IPS DF 6.9 (cell line): ENCODE measurements around the gene TSPAN10.

ENCODE experiments used
- DNase-seq: peaks from one replicate; pipeline ENCODE4 v3.0.0-alpha.2; 2013; ENCODE audit warnings: low read depth, low spot score
- H3K27ac ChIP-seq: one replicate; pipeline ENCODE4 v1.5.1; 2013; ENCODE audit warnings: low read length, control low read depth
- H3K27me3 ChIP-seq: 2 replicates; pipeline ENCODE4 v1.6.1; 2013; ENCODE audit warnings: mild to moderate bottlenecking, low read length; ENCODE audit not compliant: control insufficient read depth, insufficient read depth
- H3K36me3 ChIP-seq: 2 replicates; pipeline ENCODE4 v1.6.1; 2013; ENCODE audit warnings: low read length; ENCODE audit not compliant: control insufficient read depth, insufficient read depth
- H3K4me1 ChIP-seq: 2 replicates; pipeline ENCODE4 v1.6.1; 2013; ENCODE audit warnings: low read length; ENCODE audit not compliant: control insufficient read depth, insufficient read depth
- H3K4me3 ChIP-seq: 2 replicates; pipeline ENCODE4 v1.5.1; 2013; ENCODE audit warnings: mild to moderate bottlenecking, low read length
- H3K9me3 ChIP-seq: 2 replicates; pipeline ENCODE4 v1.6.1; 2013; ENCODE audit warnings: low read length, inconsistent platforms; ENCODE audit not compliant: control insufficient read depth, insufficient read depth
- WGBS: extraction: QIAGEN DNeasy Blood & Tissue Kit; methylation state at CpG from one replicate; pipeline ENCODE4 v1.1.7; 2013; ENCODE audit warnings: mixed read lengths, missing lambda C conversion rate; ENCODE audit not compliant: insufficient read length, insufficient coverage; 5-methylcytosine and 5-hydroxymethylcytosine counted together

The TSPAN10 gene

DNA sequence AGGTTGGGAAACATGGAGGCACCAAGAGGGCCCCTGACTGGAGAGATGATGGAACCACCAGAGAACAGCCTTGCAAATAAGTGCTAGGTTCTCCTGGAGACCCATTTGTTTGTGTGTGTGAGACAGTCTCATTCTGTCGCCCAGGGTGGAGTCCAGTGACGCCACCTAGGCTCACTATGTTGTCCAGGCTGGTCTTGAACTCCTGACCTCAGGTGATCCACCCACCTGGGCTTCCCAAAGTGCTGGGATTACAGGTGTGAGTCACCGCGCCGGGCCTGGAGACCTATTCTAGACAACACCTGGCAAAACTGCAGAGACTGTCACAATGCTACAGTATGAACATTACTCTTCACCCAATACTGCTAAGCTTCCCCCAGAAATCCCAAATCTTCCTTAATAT lies 1.6 kb upstream of the TSPAN10 start:
- H3K27me3 ChIP-seq, result no peaks in the 10 kb centered on the region
- no peaks in the 10 kb centered on the region for H3K9me3 ChIP-seq
- DNase-seq, result no peak
- no peak overlapping the region for H3K4me3 ChIP-seq
- no CpG with 5 or more reads among the region's 5 CpGs for whole genome bisulfite sequencing
- H3K36me3 ChIP-seq, result peaks cover 3% of the 10 kb centered on the region; the same call in 1 of the 2 replicates
- no peaks in the 10 kb centered on the region for H3K4me1 ChIP-seq
- no peak overlapping the region for H3K27ac ChIP-seq

DNA sequence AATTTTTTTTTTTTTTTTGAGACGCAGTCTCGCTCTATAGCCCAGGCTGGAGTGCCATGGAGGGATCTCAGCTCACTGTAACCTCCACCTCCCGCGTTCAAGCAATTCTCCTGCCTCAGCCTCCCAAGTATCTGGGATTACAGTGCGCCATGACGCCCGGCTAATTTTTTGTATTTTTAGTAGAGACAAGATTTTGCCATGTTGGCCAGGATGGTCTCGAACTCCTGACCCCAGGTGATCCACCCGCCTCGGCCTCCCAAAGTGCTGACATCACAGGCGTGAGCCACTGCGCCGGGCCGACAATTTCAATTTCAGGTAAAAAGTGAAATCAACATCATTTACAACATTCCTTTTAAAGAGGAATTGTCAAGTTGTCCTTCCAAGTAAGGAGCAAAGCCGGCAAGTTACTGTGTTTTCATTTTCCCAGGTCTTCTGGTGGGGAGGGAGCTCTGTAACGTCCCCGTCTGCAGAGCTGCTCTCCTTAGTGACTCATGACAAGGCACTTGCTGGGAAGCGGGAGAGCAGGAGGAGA lies 957 bp upstream of the TSPAN10 start:
- peaks cover 3% of the 10 kb centered on the region; the same call in 1 of the 2 replicates for H3K36me3 ChIP-seq
- no peaks in the 10 kb centered on the region for H3K27me3 ChIP-seq
- peak overlapping the region; percentile 97 for H3K4me3 ChIP-seq
- H3K4me1 ChIP-seq, result no peaks in the 10 kb centered on the region
- no peaks in the 10 kb centered on the region for H3K9me3 ChIP-seq
- DNase-seq, result no peak
- H3K27ac ChIP-seq, result no peak overlapping the region
- WGBS, result no CpG with 5 or more reads among the region's 18 CpGs

DNA sequence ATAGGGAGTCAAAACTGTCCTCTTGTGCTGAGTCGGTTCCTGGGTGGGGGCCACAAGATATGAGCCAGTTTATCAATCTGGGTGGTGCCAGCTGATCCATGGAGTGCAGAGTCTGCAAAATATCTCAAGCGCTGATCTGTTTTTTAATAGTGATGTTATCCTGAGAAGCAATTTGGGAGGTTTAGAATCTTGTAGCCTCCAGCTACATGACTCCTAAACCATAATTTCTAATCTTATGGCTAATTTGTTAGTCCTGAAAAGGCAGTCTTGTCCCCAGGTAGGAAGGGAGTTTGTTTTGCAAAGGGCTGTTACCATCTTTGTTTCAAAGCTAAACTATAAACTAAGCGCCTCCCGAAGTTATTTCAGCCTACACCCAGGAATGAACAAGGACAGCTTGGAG lies 1.7 kb downstream of the TSPAN10 start:
- Histone ChIP-seq H3K27me3 (no peaks in the 10 kb centered on the region), H3K4me1 (no peaks in the 10 kb centered on the region), H3K9me3 (no peaks in the 10 kb centered on the region), H3K4me3 (no peak overlapping the region), H3K36me3 (no peaks in the 10 kb centered on the region), H3K27ac (no peak overlapping the region)
- no CpG with 5 or more reads among the region's 4 CpGs for WGBS
- no peak for DNase-seq

DNA sequence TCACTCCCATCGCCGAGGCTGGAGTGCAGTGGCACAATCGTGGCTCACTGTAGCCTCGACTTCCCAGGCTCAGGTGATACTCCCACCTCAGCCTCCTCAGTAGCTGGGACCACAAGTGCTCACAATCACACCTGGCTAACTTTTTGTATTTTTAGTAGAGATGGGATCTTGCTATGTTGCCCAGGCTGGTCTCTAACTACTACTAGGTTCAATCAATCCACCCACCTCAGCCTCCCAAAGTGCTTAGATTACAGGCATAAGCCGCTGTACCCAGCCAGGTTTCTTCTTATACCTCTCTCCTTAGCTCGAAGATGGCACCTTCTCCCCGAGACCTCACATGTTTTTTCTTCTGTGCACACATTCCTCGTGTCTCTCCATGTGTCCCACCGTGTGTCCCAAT lies 3.0 kb downstream of the TSPAN10 start:
- H3K27me3 ChIP-seq, result no peaks in the 10 kb centered on the region
- H3K9me3 ChIP-seq, result no peaks in the 10 kb centered on the region
- H3K4me3 ChIP-seq, result no peak overlapping the region
- H3K27ac ChIP-seq, result no peak overlapping the region
- WGBS, result no CpG with 5 or more reads among the region's 9 CpGs
- no peaks in the 10 kb centered on the region for H3K4me1 ChIP-seq
- no peaks in the 10 kb centered on the region for H3K36me3 ChIP-seq
- DNase-seq, result no peak

DNA sequence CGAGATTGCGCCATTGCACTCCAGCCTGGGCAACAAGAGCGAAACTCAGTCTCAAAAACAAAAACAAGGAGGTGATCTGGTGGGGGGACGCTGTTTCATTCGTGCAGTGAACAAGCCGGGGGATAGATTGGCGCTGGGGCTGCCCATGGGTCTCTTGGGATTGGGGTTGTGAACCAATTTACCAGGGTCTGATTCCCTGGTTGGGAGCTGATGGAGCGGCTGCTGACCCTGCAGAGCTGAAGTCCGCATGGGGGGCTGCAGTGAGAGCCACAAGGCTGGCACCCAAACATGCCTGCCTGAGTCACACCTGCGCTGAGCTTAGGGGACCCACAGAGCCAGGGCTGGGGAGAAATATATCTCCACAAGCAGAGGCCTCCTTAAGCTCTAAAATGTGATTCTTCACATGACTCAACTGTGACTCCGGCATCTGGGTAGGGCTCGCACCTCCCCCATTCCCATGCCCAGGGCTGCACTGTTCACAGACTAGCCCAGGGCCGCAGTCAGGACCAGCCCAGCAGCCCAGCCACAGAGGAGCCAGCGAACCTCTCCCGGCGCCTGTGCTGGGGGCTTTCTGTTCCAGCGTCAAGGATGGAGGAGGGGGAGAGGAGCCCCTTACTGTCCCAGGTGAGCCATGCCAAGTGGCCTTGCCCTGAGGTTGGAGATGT lies 5.0 kb downstream of the TSPAN10 start:
- Histone ChIP-seq H3K36me3 (no peaks in the 10 kb centered on the region), H3K9me3 (no peaks in the 10 kb centered on the region), H3K4me3 (no peak overlapping the region), H3K4me1 (no peaks in the 10 kb centered on the region), H3K27me3 (peaks cover under 1% of the 10 kb centered on the region; the same call in 1 of the 2 replicates), H3K27ac (no peak overlapping the region)
- no peak for DNase-seq
- no CpG with 5 or more reads among the region's 17 CpGs for WGBS

DNA sequence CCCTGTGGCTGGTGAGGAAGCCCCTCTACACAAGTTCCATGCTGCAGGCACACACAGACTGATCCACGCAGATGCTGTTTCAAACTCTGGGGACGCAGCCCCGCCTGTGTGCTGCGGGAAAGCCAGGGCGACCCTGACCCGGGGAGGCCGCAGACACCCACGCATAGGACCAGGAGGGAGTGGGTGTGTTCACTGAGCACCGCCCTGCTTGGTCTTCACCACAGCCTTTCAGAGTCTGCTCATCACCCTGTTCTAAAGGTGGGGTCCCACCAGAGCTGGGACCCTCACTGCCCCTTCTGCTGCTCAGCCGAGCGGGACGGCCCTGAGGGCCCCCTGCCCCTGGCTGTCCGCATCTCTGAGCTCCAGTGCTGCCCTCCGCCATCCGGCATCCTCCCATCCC lies 7.5 kb downstream of the TSPAN10 start:
- Histone ChIP-seq H3K36me3 (no peaks in the 10 kb centered on the region), H3K4me3 (no peak overlapping the region), H3K27me3 (peaks cover 11% of the 10 kb centered on the region), H3K9me3 (no peaks in the 10 kb centered on the region), H3K27ac (no peak overlapping the region), H3K4me1 (peaks cover 8% of the 10 kb centered on the region)
- WGBS, result no CpG with 5 or more reads among the region's 15 CpGs
- no peak for DNase-seq

DNA sequence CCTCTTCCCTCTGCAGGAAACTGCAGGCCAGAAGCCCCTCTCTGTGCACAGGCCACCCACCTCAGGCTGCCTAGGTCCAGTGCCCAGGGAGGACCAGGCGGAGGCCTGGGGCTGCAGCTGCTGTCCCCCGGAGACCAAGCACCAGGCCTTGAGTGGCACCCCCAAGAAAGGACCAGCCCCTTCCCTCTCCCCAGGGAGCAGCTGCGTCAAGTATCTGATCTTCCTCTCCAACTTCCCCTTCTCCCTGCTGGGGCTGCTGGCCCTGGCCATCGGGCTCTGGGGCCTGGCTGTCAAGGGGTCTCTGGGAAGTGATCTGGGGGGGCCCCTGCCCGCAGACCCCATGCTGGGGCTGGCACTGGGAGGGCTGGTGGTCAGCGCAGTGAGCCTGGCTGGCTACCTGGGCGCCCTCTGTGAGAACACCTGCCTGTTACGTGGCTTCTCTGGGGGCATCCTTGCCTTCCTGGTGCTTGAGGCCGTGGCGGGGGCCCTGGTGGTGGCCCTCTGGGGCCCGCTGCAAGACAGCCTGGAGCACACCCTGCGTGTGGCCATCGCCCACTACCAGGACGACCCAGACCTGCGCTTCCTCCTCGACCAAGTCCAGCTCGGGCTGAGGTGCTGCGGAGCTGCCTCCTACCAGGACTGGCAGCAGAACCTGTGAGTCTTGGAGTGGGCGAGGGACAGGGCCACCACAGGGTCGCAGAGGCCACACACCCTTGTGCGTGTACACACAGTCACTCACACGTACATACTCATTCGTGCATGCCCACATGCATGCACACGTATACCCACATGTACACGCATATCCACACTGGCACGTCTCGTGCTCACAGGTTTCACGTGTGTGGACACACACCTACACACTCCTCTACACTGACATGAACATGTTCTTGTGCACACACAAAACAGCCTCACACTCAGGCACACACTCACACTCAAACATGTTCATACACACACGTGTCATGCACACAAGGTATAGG lies 8.3 kb downstream of the TSPAN10 start:
- H3K9me3 ChIP-seq, result no peaks in the 10 kb centered on the region
- peaks cover 11% of the 10 kb centered on the region for H3K27me3 ChIP-seq
- H3K4me1 ChIP-seq, result peaks cover 8% of the 10 kb centered on the region
- WGBS, result no CpG with 5 or more reads among the region's 29 CpGs
- no peak overlapping the region for H3K4me3 ChIP-seq
- no peaks in the 10 kb centered on the region for H3K36me3 ChIP-seq
- H3K27ac ChIP-seq, result no peak overlapping the region
- DNase-seq, result no peak

DNA sequence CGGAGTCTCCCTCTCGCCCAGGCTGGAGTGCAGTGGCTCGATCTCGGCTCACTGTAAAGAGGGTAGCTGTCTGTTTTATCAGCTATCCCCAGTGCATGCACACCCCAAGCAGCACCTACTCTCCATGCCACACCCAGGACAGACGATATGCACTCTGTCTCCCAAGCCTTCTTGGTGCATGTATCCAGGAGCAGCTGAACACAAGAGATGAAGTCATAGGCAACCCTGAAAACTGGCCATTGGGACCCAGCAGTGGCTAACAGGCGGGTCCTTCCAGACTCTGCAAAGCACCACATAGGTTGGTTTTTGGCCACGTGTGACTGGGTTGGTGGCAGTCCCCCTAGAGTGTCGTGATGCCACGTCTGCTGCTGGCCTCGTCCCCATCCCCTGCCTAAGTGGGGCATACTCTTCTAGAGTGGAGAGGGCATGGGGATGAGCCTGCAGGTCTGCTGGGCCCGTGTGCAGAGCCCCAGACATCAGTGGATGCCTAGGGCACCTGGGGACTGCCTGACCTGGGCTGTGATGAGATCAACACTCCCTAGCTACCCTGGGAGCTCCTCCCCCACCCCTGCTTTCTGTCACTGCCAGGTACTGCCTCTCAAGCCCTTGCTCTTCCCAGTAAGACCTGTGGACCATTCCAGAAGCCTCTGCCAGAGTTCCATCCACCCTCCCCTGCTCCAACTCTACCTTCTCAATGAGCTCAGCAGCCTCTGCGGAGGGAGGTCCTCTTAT lies 10.0 kb downstream of the TSPAN10 start:
- H3K27ac ChIP-seq, result no peak overlapping the region
- no peaks in the 10 kb centered on the region for H3K36me3 ChIP-seq

DNA sequence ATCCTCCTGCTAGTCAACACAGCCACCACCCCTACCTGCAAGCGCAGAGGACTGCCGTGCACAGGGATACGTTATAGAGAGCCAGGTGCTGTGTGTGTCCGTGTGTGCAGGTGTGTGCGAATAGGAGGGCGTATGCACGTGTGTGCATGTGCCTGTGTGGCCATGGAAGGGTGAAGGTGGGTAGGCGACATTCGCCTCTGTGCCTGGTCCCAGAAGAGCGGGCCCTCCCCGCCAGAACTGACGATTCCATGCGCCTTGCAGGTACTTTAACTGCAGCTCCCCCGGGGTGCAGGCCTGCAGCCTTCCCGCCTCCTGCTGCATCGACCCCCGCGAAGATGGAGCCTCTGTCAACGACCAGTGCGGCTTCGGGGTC lies 10.6 kb downstream of the TSPAN10 start:
- Histone ChIP-seq H3K27me3 (peaks cover 11% of the 10 kb centered on the region), H3K36me3 (no peaks in the 10 kb centered on the region), H3K4me1 (peaks cover 8% of the 10 kb centered on the region), H3K4me3 (peak overlapping the region; percentile 33; the same call in 1 of the 2 replicates), H3K27ac (no peak overlapping the region), H3K9me3 (no peaks in the 10 kb centered on the region)
- no CpG with 5 or more reads among the region's 21 CpGs for WGBS
- DNase-seq, result no peak

More for the DNA sequence above, 10.0 kb downstream of the TSPAN10 start:
- no CpG with 5 or more reads among the region's 12 CpGs for WGBS
- H3K4me1 ChIP-seq, result peaks cover 8% of the 10 kb centered on the region
- H3K27me3 ChIP-seq, result peaks cover 11% of the 10 kb centered on the region
- no peak for DNase-seq
- H3K4me3 ChIP-seq, result no peak overlapping the region
- no peaks in the 10 kb centered on the region for H3K9me3 ChIP-seq
